HG03442 (cell line): ENCODE measurements around the gene LMAN2.
"Not testable (repeated sequence)": the region's sequence is repeated elsewhere in the genome, so short reads cannot be mapped to it uniquely, and the experiment has no call there.

ENCODE experiments used
- ATAC-seq: cut with Tn5 transposase; IDR thresholded peaks from one replicate; pipeline ENCODE4 v1.9.1; 2021; ENCODE audit warnings: mild to moderate bottlenecking, moderate library complexity; ENCODE audit not compliant: unreplicated experiment

The LMAN2 gene

GRCh38 chr5:177365845-177366527, 14.5 kb upstream of the LMAN2 start:
- no peak for ATAC-seq

GRCh38 chr5:177364159-177364962, 12.9 kb upstream of the LMAN2 start:
- ATAC-seq = no peak

GRCh38 chr5:177363565-177363964, 12.1 kb upstream of the LMAN2 start:
- no peak for ATAC-seq

- peak; percentile 33 for ATAC-seq
These were observed 11.4 kb upstream of the LMAN2 start for GRCh38 chr5:177362610-177363507.

- ATAC-seq = no peak
These were observed 10.8 kb upstream of the LMAN2 start for GRCh38 chr5:177362292-177362609.

GRCh38 chr5:177361418-177362291, 10.2 kb upstream of the LMAN2 start:
- ATAC-seq = no peak

- ATAC-seq = not testable (repeated sequence)
These were observed 9.3 kb upstream of the LMAN2 start for GRCh38 chr5:177360740-177361139.

- ATAC-seq = no peak
These were observed 8.4 kb upstream of the LMAN2 start for GRCh38 chr5:177359860-177360259.

GRCh38 chr5:177359451-177359851, 8.0 kb upstream of the LMAN2 start:
- ATAC-seq = no peak

- no peak for ATAC-seq
These were observed 6.9 kb upstream of the LMAN2 start for GRCh38 chr5:177358370-177358819.

- ATAC-seq = peak; percentile 88
These were observed 6.2 kb upstream of the LMAN2 start, which contains the start of gene RGS14 for GRCh38 chr5:177357459-177358351. RGS14 (plus strand) TSS chr5:177357924; CDS start chr5:177358025, 101 bp downstream.

GRCh38 chr5:177357146-177357458, 5.6 kb upstream of the LMAN2 start:
- no peak for ATAC-seq

- no peak for ATAC-seq
These were observed 5.3 kb upstream of the LMAN2 start for GRCh38 chr5:177356746-177357145.

GRCh38 chr5:177355868-177356168, 4.3 kb upstream of the LMAN2 start:
- no peak for ATAC-seq

GRCh38 chr5:177355162-177355867, 3.8 kb upstream of the LMAN2 start:
- no peak for ATAC-seq

GRCh38 chr5:177354711-177355110, 3.2 kb upstream of the LMAN2 start:
- no peak for ATAC-seq

GRCh38 chr5:177354256-177354655, 2.8 kb upstream of the LMAN2 start:
- ATAC-seq = no peak

GRCh38 chr5:177353093-177353492, 1.6 kb upstream of the LMAN2 start:
- no peak for ATAC-seq

GRCh38 chr5:177350776-177351391, 584 bp downstream of the LMAN2 start:
- ATAC-seq = peak; percentile 11
